Activated naive CD4-positive, alpha-beta T cell treated with anti-CD3 and anti-CD28 coated beads, Interleukin-2, amount 50 U/mL, for 16 hours (primary cell): Measurements from ENCODE around the gene RUSC2.
"Not testable (repeated sequence)": the region's sequence is repeated elsewhere in the genome, so short reads cannot be mapped to it uniquely, and the experiment has no call there.

Experiments
- DNase-seq: peaks from one replicate; pipeline ENCODE4 v3.0.0-alpha.2; 2020

Gene RUSC2

GRCh38 chr9:35526087-35526801 is 36.3 kb downstream of the RUSC2 start:
- no peak for DNase-seq

- no peak for DNase-seq
These were observed 39.4 kb downstream of the RUSC2 start for GRCh38 chr9:35529161-35529823.

GRCh38 chr9:35533398-35533797 is 43.5 kb downstream of the RUSC2 start:
- no peak for DNase-seq

- not testable (repeated sequence) for DNase-seq
These were observed 45.0 kb downstream of the RUSC2 start for GRCh38 chr9:35534921-35535320.

GRCh38 chr9:35537913-35538312 is 48.0 kb downstream of the RUSC2 start:
- no peak for DNase-seq

- DNase-seq, result no peak
These were observed 48.7 kb downstream of the RUSC2 start for GRCh38 chr9:35538361-35539234.
